H1 (cell line): ENCODE results near the gene BRD1. TPM values are rescaled to one million over a fixed set of nuclear protein-coding genes. Genes with fewer than 3 reads are reported as not detected.

ENCODE experiments used
- CBX5 ChIP-seq: fragments of 300-800, 300-1000 bp; sonication (generic); IDR thresholded peaks from 2 replicates; pipeline ENCODE4 v1.7.1; 2016; ENCODE audit warnings: antibody characterized with exemption, low read length, low read depth
- CHD2 ChIP-seq: IDR thresholded peaks from 2 replicates; pipeline ENCODE4 v1.6.1; 2012; ENCODE audit warnings: low read length, improper control_type of control experiment
- JUND ChIP-seq: IDR thresholded peaks from 2 replicates; pipeline ENCODE4 v1.6.1; 2011; ENCODE audit warnings: mild to moderate bottlenecking, improper control_type of control experiment, low read length
- SP4 ChIP-seq: IDR thresholded peaks from 2 replicates; pipeline ENCODE4 v1.6.1; 2012; ENCODE audit warnings: low read length, inconsistent platforms
- polyA plus RNA-seq, 7 experiments: library from polyadenylated mRNA; depleted of rRNA in 3 of 7; stranded (reverse) in 5 of 7; unstranded in 2 of 7; fragments of >200 nt in 5 of 7; fragments of 200-250 nt in 2 of 7; gene quantifications; 1 replicate in 5 of 7; 2 replicates in 1 of 7; 4 replicates in 1 of 7; pipeline versions ENCODE4 v1.2.1 to v1.2.3, GENCODE V29; 2011 to 2013; ENCODE audit warnings: missing spikeins in 2 of 7, mixed read lengths in 2 of 7
- total RNA-seq: library from RNA; stranded (reverse); fragmentation: NEBNext Ultra II Directional; extraction: Animal tissue kit (Norgen Biotek cat#: 25700); gene quantifications from 2 replicates; pipeline ENCODE4 v1.2.1, GENCODE V29; 2021

BRD1 gene
- total and polyA plus RNA-seq, 2 of the 8 experiments (the other 6 are each of a cell fraction or from before 2014, with no cell fraction given), result 6.8 to 34.0 TPM

DNA sequence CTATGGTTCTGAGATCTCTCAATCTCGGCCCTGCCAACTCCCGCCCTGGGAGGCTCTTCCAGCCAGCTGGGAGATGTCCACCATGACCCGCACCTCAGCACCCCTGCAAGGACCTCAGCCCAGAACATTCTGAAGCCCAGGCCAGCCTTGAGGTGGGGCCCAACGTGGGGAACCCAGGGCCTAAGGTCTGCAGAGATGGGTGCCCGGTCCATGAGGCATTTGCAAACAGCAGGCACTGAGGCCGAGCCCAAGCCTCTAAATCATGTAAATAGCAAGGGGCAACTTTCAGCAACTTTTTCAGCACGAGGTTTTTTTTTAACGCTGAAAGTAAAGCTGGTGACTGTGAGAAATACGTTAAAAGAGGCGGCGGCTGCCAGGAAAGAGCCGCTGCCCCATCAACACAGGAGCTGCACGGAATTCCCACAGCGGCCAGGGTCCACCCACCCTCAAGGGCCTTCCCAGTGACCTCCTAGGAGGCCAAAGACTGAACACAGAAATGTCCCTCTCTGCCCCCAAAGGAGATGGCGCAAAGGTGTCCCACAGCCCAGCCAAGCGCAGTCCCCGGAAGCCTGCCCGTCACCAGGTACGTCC is 46.9 kb downstream of the BRD1 start (continued):
- TF ChIP-seq CBX5 (no peak), CHD2 (no peak), SP4 (no peak), JUND (no peak)
- TF ChIP-seq, all 59 proteins: peak for 0
